ENCODE measurements around the gene EMILIN1.
"Not testable (repeated sequence)": the region's sequence is repeated elsewhere in the genome, so short reads cannot be mapped to it uniquely, and the experiment has no call there.

Gene EMILIN1

DNA sequence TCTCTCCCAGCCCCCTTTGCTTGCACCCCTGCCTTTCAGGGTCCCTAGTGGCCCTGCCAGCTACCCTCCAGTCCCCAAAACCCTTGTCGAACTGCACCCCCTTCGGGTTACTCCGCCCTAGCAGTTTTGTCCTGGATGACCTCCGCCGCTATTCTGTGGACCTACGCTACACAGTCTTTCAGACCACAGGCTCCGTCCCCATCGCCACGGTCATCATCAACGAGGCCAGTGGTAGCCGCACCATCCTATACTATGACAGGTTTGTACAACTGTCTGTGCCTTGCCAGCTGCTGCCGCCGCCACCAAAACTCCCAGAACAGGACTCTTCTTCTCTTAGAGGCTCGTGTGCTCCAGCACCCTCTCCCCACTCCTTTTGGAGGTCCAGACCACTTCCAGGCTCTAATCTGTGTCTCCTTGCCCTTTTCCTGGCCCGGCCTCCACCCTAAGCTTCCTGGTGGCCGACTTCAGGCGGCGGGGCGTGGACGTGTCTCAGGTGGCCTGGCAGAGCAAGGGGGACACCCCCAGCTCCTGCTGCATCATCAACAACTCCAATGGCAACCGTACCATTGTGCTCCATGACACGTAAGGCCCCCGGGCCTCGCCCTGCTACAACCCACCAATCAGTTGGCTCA is 16.1 kb downstream of the EMILIN1 start:
- DNase-seq (ENCODE audit: low read depth), result no peak

DNA sequence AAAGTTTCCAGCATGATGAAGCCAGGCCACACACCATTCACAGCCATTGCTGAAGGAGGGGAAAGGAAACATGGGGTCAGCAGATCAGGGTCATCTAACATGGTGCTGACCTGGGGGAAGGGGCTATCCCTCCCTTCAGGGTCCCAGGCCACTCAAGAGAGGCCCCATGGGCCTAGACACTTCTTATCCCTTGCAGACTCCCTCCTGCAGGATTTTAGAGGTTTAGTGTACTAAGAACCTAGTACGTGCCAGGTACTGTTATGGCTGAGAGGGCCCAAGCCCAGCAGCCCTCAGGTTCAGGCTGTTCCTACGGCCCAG is 17.0 kb downstream of the EMILIN1 start:
- DNase-seq (ENCODE audit: low read depth), result no peak

- no peak for DNase-seq (ENCODE audit: low read depth)
Observed at GRCh38 chr2:27095745-27096651, 17.6 kb downstream of the EMILIN1 start.

DNA sequence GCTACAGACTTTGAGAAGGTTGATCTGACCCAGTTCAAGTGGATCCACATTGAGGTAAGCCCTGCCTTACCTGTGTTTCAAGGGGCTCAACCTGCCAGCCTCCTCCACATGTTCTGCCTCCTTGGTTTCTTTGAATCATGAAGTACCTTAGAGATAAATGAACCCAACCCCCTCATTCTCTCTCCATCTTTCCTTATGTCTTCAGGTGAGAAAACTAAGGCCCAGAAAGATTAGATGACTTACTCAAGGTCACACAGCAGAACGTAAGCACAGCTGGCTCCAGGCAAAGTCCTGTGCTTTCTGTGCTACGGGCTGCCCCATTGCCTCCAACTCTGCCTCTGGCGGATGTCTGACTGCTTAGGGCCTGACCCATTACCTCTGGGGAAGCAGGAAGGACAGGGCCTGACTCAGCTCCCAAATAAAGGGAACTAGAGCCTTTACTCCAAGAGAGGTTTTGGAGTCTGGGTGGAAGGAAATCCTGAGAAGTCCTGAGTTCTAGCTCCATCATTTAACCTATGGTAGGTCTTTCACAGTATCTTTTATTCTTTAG is 18.4 kb downstream of the EMILIN1 start:
- no peak for DNase-seq (ENCODE audit: low read depth)

DNA sequence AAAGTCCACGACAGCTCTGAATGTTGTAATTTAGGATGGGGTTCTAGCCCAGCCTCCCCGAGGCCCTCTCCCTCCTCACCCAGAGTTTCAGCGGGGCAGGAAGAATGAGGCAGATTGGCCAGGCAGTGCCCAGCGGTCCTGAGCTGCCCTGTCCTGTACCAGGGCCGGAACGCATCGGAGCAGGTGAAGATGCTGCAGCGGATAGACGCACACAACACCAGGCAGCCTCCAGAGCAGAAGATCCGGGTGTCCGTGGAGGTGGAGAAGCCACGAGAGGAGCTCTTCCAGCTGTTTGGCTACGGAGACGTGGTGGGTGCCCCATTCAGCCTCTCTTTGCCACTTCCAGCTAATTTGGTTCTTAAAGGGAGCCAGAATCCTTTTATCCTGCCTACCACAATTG is 18.9 kb downstream of the EMILIN1 start:
- no peak for DNase-seq (ENCODE audit: low read depth)

DNA sequence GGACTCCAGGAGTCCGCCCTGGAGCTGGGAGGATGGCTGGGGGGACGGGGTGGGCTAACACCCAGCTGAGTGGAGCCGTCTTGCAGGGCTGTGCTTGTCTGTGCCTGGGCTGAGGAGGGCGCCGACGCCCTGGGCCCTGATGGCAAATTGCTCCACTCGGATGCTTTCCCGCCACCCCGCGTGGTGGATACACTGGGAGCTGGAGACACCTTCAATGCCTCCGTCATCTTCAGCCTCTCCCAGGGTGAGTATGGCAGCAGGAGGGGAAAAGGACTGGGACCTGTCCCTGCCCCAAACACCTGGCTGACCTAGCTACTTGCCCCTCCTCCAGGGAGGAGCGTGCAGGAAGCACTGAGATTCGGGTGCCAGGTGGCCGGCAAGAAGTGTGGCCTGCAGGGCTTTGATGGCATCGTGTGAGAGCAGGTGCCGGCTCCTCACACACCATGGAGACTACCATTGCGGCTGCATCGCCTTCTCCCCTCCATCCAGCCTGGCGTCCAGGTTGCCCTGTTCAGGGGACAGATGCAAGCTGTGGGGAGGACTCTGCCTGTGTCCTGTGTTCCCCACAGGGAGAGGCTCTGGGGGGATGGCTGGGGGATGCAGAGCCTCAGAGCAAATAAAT is 21.0 kb downstream of the EMILIN1 start:
- no peak for DNase-seq (ENCODE audit: low read depth)

GRCh38 chr2:27100036-27100435 is 21.6 kb downstream of the EMILIN1 start:
- no peak for DNase-seq (ENCODE audit: low read depth)

- no peak for DNase-seq (ENCODE audit: low read depth)
Observed at GRCh38 chr2:27102329-27102728, 23.9 kb downstream of the EMILIN1 start.

GRCh38 chr2:27105981-27106380 is 27.6 kb downstream of the EMILIN1 start:
- DNase-seq (ENCODE audit: low read depth), result no peak

GRCh38 chr2:27108221-27108620 is 29.8 kb downstream of the EMILIN1 start:
- DNase-seq (ENCODE audit: low read depth), result no peak

DNA sequence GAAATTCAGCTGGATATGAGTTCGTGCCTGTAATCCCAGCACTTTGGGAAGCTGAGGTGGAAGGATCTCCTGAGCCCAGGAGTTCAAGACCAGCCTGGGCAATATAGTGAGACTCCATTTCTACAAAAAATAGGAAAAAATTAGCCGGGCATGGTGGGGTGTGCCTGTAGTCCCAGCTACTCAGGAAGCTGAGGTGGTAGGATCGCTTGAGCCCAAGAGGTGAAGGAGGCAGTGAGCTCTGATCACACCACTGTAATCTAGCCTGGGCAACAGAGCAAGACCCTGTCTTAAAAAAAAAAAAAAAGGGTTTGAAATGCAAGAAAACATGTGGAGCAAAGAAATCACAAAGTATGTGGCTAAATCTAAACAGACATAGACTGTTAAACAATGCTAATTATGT is 30.7 kb downstream of the EMILIN1 start:
- DNase-seq (ENCODE audit: low read depth), result no peak

DNA sequence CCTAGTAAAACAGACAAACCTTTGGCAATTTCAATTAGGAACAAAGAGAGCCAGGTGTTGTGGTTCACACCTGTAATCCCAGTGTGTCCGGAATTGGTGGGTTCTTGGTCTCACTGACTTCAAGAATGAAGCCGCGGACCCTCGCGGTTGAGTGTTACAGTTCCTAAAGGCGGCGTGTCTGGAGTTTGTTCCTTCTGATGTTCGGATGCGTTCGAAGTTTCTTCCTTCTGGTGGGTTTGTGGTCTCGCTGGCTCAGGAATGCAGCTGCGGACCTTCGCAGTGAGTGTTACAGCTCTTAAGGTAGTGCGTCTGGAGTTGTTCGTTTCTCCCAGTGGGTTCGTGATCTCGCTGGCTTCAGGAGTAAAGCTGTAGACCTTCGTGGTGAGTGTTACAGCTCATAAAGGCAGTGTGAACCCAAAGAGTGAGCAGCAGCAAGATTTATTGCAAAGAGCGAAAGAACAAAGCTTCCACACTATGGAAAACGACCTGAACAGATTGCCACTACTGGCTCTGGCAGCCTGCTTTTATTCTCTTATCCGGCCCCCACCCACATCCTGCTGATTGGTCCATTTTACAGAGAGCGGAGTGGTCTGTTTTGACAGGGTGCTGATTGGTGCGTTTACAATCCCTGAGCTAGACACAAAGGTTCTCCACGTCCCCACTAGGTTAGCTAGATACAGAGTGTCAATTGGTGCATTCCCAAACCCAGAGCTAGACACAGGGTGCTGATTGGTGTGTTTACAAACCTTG is 32.4 kb downstream of the EMILIN1 start:
- DNase-seq (ENCODE audit: low read depth), result not testable (repeated sequence)

DNA sequence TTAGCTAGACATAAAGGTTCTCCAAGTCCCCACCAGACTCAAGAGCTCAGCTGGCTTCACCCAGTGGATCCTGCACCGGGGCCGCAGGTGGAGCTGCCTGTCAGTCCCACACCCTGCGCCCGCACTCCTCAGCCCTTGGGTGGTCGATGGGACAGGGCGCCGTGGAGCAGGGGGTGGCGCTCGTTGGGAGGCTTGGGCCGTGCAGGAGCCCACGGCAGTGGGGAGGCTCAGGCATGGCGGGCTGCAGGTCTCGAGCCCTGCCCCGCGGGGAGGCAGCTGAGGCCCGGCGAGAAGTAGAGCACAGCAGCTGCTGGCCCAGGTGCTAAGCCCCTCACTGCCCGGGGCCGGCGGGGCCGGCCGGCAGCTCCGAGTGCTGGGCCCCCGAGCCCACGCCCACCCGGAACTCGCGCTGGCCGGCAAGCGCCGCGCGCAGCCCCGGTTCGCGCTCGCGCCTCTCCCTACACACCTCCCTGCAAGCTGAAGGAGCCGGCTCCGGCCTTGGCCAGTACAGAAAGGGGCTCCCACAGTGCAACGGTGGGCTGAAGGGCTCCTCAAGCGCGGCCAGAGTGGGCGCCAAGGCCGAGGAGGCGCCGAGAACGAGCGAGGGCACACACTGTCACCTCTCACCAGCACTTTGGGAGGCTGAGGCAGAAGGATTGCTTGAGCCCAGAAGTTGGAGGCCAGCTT is 33.1 kb downstream of the EMILIN1 start:
- DNase-seq (ENCODE audit: low read depth), result not testable (repeated sequence)

DNA sequence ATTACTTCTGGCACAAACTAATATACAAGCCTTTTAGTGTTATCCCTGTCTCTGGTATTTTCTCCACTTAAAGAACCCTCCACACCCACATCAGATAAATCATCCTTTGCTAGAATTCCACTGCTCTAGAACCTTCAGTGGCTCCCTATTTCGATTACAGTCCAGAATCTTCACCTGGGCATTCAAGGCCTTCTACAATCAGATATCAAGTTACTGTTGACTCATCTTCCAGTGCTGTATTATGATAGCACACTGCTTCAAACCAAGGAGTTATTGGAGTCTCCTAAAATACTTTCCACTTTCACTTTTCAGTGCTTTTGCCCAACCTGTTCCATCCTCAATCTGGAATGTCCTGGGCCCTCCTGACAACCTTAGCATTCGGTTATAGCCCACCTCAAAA is 37.1 kb downstream of the EMILIN1 start:
- DNase-seq (ENCODE audit: low read depth), result no peak

- no peak for DNase-seq (ENCODE audit: low read depth)
Observed at GRCh38 chr2:27117995-27118524, 39.6 kb downstream of the EMILIN1 start.

- no peak for DNase-seq (ENCODE audit: low read depth)
Observed at GRCh38 chr2:27118525-27119329, 40.3 kb downstream of the EMILIN1 start, which contains the start of gene CGREF1. TSS of gene CGREF1 (minus strand) at chr2:27119128. CDS start at chr2:27104366, 14,762 bp downstream.

- DNase-seq (ENCODE audit: low read depth), result not testable (repeated sequence)
Observed at GRCh38 chr2:27119330-27119670, 40.9 kb downstream of the EMILIN1 start.

GRCh38 chr2:27121906-27122305 is 43.5 kb downstream of the EMILIN1 start:
- DNase-seq (ENCODE audit: low read depth), result no peak

- DNase-seq (ENCODE audit: low read depth), result no peak
Observed at GRCh38 chr2:27122791-27123190, 44.4 kb downstream of the EMILIN1 start.
